ENCODE data around the gene SPCS3.

The SPCS3 gene

GRCh38 chr4:176339936-176340761, 20.4 kb downstream of the SPCS3 start:
- Histone ChIP-seq H3K9ac (ENCODE audit: low read length) (no peak overlapping the region), H3K27ac (ENCODE audit: low read depth, low read length, poor library complexity, severe bottlenecking) (no peak overlapping the region), H3K4me1 (ENCODE audit: insufficient read depth, low read length, severe bottlenecking) (peaks cover 8% of the 10 kb centered on the region), H3K9me3 (ENCODE audit: low read length) (peaks cover 8% of the 10 kb centered on the region), H3K27me3 (ENCODE audit: insufficient read depth, low read length) (no peaks in the 10 kb centered on the region), H2AFZ (ENCODE audit: low read length) (no peak overlapping the region), H3K4me3 (ENCODE audit: low read depth, low read length, poor library complexity, severe bottlenecking) (no peak overlapping the region), H3K36me3 (ENCODE audit: insufficient read depth, low read length) (0 out of 2 replicates have a peak, but pooled peaks cover 3% of the 10 kb centered on the region), H4K20me1 (ENCODE audit: insufficient read depth, low read length) (no peaks in the 10 kb centered on the region), H3K4me2 (ENCODE audit: low read length) (no peak overlapping the region), H3K9me2 (ENCODE audit: low read depth, low read length) (no peaks in the 10 kb centered on the region), H3F3A (ENCODE audit: insufficient read depth, low read length) (no peaks in the 10 kb centered on the region), H3K79me2 (ENCODE audit: insufficient read depth, low read length) (no peaks in the 10 kb centered on the region)
- TF ChIP-seq, protein P1, sequence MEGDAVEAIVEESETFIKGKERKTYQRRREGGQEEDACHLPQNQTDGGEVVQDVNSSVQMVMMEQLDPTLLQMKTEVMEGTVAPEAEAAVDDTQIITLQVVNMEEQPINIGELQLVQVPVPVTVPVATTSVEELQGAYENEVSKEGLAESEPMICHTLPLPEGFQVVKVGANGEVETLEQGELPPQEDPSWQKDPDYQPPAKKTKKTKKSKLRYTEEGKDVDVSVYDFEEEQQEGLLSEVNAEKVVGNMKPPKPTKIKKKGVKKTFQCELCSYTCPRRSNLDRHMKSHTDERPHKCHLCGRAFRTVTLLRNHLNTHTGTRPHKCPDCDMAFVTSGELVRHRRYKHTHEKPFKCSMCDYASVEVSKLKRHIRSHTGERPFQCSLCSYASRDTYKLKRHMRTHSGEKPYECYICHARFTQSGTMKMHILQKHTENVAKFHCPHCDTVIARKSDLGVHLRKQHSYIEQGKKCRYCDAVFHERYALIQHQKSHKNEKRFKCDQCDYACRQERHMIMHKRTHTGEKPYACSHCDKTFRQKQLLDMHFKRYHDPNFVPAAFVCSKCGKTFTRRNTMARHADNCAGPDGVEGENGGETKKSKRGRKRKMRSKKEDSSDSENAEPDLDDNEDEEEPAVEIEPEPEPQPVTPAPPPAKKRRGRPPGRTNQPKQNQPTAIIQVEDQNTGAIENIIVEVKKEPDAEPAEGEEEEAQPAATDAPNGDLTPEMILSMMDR (IDR thresholded peaks at IDR 0.05; ENCODE audit: low read length), result no peak
- no peak for TF ChIP-seq EZH2 (IDR thresholded peaks at IDR 0.05; ENCODE audit: borderline replicate concordance, low read length)

DNA sequence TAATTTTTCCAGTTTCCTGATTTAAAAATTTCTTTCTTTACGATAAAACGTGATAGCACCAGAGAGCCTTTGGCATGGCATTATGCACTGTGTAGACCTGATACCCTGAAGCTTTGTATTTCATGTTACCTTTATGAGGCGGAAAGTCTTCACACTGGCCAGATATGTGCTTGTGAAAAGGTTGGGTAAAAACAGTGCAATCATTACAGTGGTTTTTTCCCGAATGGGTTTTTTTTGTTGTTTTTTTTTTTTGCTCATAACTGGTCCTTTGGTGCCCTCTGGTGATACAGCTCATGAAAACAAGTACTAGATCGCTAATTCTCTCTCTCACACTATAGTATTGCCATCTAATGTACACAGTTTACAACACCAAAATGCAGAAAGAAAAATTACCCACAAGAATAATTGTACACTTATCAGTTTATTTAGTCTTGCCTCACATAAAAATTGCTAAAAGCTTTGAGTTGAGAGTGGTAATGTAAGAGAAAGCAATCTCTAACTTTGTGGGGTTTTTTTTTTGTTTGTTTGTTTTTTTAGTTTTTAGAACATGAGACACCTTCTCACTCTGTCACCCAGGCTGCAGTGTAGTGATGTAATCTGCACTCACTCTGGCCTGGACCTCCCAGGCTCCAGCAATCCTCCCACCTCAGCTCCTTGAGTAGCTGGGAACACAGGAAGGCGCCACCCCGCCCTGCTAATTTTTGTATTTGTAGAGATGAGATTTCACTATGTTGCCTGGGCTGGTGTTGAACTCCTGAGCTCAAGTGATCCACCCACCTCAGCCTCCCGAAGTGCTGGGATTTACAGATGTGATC, 21.3 kb downstream of the SPCS3 start:
- Histone ChIP-seq H3K79me2 (ENCODE audit: insufficient read depth, low read length) (no peaks in the 10 kb centered on the region), H3F3A (ENCODE audit: insufficient read depth, low read length) (no peaks in the 10 kb centered on the region), H2AFZ (ENCODE audit: low read length) (no peak overlapping the region), H3K4me3 (ENCODE audit: low read depth, low read length, poor library complexity, severe bottlenecking) (no peak overlapping the region), H3K9me3 (ENCODE audit: low read length) (peaks cover 8% of the 10 kb centered on the region), H3K9ac (ENCODE audit: low read length) (no peak overlapping the region), H3K9me2 (ENCODE audit: low read depth, low read length) (no peaks in the 10 kb centered on the region), H3K27me3 (ENCODE audit: insufficient read depth, low read length) (no peaks in the 10 kb centered on the region), H4K20me1 (ENCODE audit: insufficient read depth, low read length) (no peaks in the 10 kb centered on the region), H3K36me3 (ENCODE audit: insufficient read depth, low read length) (0 out of 2 replicates have a peak, but pooled peaks cover 3% of the 10 kb centered on the region), H3K4me1 (ENCODE audit: insufficient read depth, low read length, severe bottlenecking) (peaks cover 8% of the 10 kb centered on the region), H3K27ac (ENCODE audit: low read depth, low read length, poor library complexity, severe bottlenecking) (no peak overlapping the region), H3K4me2 (ENCODE audit: low read length) (no peak overlapping the region)
- TF ChIP-seq, protein P1 (IDR thresholded peaks at IDR 0.05; ENCODE audit: low read length), result peak; percentile 74
- TF ChIP-seq EZH2 (IDR thresholded peaks at IDR 0.05; ENCODE audit: borderline replicate concordance, low read length), result no peak

GRCh38 chr4:176342384-176342783, 22.6 kb downstream of the SPCS3 start:
- H4K20me1 ChIP-seq (ENCODE audit: insufficient read depth, low read length), result no peaks in the 10 kb centered on the region
- H3K4me3 ChIP-seq (ENCODE audit: low read depth, low read length, poor library complexity, severe bottlenecking), result no peak overlapping the region
- no peak overlapping the region for H3K9ac ChIP-seq (ENCODE audit: low read length)
- no peak overlapping the region for H3K4me2 ChIP-seq (ENCODE audit: low read length)
- H3K9me3 ChIP-seq (ENCODE audit: low read length), result peaks cover 8% of the 10 kb centered on the region
- H3K36me3 ChIP-seq (ENCODE audit: insufficient read depth, low read length), result 0 out of 2 replicates have a peak, but pooled peaks cover 3% of the 10 kb centered on the region
- TF ChIP-seq, protein P1 (IDR thresholded peaks at IDR 0.05; ENCODE audit: low read length), result no peak
- TF ChIP-seq EZH2 (IDR thresholded peaks at IDR 0.05; ENCODE audit: borderline replicate concordance, low read length), result no peak
- no peaks in the 10 kb centered on the region for H3F3A ChIP-seq (ENCODE audit: insufficient read depth, low read length)
- no peaks in the 10 kb centered on the region for H3K27me3 ChIP-seq (ENCODE audit: insufficient read depth, low read length)
- no peaks in the 10 kb centered on the region for H3K79me2 ChIP-seq (ENCODE audit: insufficient read depth, low read length)
- no peaks in the 10 kb centered on the region for H3K9me2 ChIP-seq (ENCODE audit: low read depth, low read length)
- peaks cover 8% of the 10 kb centered on the region for H3K4me1 ChIP-seq (ENCODE audit: insufficient read depth, low read length, severe bottlenecking)
- H2AFZ ChIP-seq (ENCODE audit: low read length), result no peak overlapping the region
- H3K27ac ChIP-seq (ENCODE audit: low read depth, low read length, poor library complexity, severe bottlenecking), result no peak overlapping the region
